HG03064 (cell line): ENCODE data around the gene RNF217.
"Not testable (repeated sequence)": the region's sequence is repeated elsewhere in the genome, so short reads cannot be mapped to it uniquely, and the experiment has no call there.

Experiments
- ATAC-seq: cut with Tn5 transposase; IDR thresholded peaks from one replicate; pipeline ENCODE4 v1.9.1; 2021; ENCODE audit warnings: low read depth; ENCODE audit not compliant: unreplicated experiment

Gene RNF217

DNA sequence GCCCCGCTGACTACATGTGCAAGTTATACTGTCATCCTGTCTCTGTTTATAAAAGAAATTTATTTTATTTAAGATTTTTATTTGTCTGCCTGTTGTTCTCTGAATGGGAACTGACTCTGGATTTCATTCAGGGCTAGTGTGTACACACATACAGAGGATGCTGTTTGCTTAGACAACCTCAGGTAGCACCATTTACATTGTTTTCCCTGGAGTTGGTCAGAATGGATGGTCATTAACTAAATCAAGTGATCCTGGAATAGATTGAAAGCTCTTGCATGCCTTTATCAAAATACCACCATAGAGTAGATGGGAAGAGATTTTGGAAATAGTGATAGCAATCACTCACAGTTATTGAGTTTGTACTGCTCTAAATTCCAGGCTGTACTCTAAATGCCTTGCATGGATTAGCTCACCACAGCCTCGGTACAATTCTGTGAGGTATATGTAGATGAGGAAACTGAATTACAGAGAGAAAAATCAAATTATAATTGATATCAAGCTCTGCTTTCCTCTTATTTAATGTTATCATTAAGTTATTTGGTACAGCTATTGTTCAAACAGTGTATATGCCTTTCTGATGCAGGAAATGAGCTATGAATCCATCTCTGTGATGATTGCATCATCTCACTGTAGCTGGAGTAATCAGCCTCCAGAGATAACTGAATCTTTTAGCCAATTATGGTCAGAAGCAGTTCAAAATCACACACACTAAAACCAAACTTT lies 51.9 kb downstream of the RNF217 start:
- no peak for ATAC-seq

DNA sequence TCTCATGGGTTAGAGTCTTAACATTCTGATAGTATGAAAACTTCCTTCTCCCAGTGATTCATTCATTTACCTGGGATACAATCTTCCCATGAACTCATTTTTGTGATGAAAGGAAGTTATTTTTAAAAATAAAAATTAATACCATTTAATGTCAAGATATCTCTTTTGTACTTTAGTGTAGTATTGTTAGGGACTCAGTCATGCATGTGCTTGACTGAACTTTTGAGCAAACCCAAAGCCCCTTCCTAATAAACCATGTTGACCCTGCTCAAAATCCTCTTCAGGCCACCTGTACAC lies 52.4 kb downstream of the RNF217 start:
- no peak for ATAC-seq

DNA sequence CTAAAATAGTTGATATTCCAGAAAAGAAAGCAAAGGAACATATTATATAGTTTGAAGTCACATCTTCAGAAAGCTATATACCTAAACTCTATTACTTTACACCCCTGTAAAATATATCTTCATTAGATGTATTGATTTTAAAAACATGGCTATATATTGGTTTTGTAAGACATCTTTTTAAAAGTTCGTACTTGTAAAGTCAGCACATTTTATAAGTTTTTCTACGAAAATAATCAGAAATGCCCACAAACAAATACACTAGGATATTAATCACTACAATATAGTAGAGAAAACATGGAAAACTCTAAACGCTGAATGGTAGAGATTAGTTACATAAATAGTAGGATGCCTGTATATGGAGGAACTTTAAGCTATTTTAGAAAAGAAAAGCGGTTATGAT lies 52.9 kb downstream of the RNF217 start:
- no peak for ATAC-seq

DNA sequence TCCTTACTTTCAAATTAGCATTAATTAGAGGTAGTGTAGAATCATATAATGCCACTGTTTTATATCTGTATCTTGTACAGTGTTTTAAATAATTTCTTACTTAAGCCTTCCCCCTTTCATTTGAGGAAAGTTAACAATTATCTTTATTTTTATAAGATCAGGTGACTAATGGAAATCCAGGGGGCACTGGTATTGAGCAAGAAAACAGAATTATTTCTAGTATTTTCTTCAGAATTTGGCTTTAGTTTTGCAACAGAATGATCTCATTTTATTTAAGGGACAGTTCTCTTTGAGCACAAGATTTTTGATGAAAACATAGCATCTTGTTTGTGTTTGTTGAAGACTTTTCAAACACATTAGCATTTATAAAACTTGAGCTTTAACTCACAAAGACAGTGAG lies 55.9 kb downstream of the RNF217 start:
- ATAC-seq, result no peak

DNA sequence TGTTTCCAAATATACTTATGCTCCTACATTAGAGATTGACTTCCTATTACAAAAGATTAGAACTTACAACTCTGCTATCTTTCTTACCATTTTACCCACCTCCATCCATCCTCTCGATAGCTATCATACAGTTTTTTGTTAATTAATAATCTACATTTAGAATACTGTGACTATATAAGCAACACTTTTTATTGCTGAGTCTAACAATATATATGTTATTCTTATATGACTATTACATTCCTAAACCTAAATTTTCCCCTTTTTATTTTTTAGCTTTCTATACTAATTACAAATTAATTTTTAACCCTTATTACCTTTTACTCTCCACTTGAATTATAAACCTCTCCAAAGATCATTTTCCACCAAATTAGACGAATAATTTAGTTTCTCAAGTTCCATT lies 57.0 kb downstream of the RNF217 start:
- ATAC-seq, result no peak

DNA sequence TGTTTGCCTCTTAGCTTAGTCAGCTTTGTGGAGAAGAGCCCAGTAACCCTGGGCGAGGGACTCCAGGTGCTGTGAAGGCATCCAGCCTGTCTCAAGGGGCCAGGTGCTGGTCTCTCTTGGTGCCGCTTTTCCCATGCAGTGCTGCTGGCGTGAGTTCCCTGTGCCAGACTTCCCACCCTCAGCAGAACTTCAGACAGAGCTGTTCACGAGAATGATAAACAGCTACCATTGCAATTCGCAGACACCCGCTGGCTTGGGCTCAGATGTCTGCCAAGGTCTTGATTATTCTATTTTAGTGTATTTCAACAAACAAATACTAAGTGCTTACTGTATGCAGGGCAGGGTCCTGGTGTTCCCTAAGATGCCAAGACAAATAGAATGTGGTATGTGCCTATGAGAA lies 57.7 kb downstream of the RNF217 start:
- no peak for ATAC-seq

DNA sequence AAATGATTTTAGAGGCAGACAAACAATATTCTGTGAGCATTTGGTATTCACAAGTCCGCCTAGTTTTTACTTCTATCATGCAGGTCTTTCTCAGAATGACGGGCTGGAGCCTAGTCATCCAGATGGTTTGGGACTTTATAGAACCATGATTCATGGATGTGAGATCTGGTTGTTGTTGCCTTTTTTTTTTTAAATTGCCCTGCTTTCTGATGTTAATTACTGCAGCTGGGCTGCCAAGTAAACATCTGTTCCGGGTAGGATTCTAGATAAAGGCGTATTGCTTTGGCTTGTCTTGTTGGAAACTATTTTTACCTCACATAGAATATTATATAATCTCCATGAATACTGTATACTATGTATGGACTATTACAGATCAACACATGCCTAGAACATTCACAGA lies 58.1 kb downstream of the RNF217 start:
- no peak for ATAC-seq

DNA sequence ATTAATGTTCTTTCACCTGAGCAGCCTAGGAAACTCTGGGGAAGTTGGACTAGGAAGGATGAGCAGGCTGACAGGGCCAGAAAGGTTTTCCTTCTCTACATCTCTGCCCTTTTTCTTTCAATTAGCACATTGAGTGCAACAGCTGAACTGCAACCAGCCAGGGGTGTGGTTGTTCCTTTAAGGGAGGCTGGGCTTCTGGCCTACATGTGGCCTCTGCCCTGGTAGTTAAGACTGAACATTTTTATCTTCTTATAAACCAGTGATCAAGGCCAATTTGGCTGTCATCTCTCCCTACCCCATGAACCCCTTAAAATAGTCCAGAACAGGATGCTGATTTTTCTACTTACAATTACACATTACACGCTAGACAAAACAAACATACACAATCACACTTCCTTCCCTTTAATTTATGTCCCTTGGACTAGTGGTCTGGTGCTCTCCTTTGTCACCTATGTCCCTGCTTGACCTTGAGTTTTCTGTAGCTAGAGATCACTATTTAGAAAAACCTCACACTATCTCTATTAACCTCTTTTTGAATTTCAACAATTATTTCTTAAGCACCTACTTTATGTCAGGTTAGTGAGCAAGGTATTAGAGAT lies 60.3 kb downstream of the RNF217 start:
- no peak for ATAC-seq

DNA sequence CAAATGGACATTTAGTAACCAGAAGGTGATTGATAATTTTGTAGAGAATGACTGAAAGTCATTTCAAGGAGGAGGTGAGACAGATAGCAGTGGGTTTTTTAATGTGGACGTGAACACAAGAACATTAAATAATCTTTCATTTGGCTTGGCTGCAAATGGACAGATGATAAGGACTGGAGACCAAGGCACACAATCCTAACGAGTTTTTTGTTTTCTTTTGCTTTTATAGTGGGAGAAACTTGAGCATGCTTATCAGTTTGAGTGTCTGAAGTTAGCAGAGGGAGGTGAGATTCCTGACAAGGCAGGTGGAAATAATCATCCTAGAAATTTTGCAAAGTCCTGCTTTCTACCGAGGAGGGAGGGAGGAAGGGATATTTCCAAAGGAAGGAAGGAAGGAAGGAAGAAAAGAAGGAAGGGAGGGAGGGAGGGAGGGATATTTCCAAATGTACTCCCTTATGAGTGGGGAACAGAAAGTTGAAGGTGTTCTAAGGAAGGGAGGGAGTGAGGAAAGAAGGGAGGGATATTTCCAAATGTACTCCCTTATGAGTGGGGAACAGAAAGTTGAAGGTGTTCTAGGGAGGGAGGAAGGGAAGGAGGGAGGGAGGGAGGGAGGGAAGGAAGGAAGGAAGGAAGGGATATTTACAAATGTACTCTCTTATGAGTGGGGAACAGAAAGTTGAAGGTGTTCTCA lies 63.1 kb downstream of the RNF217 start:
- no peak for ATAC-seq

DNA sequence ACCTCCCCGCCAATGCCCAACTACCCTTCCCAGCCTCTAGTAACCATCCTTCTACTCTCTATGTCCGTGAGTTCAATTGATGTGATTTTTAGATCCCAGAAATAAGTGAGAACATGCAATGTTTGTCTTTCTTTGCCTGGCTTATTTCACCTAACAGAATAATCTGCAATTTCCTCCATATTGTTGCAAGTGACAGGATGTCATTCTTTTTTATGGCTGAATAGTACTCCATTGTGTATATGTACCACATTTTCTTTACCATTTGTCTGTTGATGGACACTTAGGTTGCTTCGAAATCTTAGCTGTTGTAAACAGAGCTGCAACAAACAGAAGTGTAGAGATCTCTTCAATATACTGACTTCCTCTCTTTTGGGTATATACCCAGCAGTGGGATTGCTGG lies 65.0 kb downstream of the RNF217 start:
- no peak for ATAC-seq

DNA sequence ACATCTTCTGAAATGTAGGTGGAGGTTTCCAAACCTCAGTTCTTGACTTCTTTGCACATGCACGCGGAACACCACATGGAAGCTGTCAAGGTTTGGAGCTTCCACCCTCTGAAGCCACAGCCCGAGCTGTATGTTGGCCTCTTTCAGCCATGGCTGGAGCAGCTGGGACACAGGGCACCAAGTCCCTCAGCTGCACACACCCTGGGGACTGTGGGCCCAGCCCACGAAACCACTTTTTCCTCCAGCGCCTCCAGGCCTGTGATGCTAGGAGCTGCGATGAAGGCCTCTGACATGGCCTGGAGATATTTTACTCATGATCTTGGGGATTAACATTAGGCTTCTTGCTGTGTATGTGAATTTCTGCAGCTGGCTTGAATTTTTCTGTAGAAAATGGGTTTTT lies 68.7 kb downstream of the RNF217 start:
- no peak for ATAC-seq

DNA sequence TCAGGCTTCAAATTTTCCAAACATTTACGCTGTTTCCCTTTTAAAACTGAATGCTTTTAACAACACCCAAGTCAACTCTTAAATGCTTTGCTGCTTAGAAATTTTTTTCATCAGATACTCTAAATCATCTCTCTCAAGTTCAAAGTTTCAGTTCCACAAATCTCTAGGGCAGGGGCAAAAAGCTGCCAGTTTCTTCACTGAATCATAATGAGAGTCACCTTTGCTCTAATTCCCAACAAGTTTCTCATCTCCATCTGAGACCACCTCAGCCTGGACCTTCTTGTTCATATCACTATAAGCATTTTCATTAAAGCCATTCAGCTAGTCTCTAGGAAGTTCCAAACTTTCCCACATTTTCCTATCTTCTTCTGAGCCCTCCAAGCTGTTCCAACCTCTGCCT lies 69.1 kb downstream of the RNF217 start:
- ATAC-seq, result no peak

DNA sequence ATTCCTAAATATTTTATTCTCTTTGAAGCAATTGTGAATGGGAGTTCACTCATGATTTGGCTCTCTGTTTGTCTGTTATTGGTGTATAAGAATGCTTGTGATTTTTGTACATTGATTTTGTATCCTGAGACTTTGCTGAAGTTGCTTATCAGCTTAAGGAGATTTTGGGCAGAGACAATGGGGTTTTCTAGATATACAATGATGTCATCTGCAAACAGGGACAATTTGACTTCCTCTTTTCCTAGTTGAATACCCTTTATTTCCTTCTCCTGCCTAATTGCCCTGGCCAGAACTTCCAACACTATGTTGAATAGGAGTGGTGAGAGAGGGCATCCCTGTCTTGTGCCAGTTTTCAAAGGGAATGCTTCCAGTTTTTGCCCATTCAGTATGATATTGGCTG lies 72.7 kb downstream of the RNF217 start:
- ATAC-seq, result not testable (repeated sequence)

DNA sequence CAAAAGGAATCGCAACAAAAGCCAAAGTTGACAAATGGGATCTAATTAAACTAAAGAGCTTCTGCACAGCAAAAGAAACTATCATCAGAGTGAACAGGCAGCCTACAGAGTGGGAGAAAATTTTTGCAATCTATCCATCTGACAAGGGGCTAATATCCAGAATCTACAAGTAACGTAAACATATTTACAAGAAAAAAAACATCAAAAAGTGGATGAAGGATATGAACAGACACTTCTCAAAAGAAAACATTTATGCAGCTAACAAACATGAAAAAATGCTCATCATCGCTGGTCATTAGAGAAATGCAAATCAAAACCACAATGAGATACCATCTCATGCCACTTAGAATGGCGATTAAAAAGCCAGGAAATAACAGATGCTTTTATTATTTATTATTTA lies 74.2 kb downstream of the RNF217 start:
- ATAC-seq, result not testable (repeated sequence)

DNA sequence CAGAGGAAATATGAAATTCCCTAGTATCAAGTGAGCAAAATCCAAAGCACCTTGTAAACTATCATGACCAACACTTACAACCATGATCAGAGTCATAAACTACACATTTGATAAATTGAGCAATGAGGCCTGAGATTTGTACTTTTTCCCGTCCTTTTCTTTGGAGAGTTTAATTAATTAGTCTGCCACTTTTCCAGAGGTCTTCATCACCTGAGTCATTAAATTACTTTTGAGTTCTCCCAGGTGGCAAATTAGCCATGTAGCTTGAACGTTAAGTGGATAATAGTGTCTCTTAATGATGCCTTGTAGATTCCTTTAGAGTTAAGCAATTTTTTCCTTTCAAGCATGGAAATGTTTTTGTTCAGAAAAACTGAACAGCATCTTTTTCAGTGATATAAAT lies 75.6 kb downstream of the RNF217 start:
- no peak for ATAC-seq

DNA sequence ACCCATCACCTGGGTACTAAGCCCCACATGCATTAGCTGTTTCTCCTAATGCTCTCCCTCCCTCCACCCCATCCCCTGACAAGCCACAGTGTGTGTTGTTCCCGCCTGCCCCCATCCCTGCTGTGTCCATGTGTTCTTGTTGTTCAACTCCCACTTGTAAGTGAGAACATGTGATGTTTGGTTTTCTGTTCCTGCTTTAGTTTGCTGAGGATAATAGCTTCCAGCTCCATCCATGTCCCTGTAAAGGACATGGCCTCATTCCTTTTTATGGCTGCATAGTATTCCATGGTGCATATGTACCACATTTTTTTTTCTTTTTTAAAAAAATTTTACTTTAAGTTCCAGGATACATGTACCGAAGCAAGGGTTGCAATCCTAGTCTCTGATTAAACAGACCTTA lies 76.7 kb downstream of the RNF217 start:
- no peak for ATAC-seq

DNA sequence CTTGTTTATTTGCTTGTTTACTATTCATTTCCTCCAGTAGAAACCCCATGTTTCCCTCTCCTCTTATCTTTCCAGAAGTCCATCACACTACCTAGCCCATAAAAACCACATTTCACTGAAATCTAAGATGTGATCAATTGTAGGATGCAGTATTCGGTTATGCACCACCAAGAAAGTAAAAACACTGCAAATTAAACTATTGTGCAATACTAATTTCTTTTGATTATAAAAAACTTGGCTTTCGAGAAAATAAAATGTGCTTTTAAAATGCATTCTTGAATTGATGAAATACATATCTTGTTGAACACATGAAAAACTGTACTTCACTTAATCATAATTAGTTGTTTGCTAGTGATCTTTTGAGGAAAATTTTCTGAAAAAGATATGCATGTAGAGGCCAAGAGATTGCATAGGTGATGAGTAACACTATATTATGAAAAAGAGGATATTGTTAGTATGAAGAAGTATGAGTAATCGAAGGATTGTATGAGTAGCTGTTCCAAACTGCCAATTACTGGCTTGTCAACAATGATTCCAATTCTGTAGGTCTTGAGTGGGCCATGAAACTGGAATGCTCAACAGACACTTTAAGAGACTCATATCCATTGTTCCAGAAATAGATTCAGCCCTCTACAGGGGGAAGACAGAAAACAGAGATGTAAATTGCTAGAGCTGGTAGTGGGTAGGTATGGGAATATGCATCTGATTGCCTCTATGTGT lies 79.7 kb downstream of the RNF217 start:
- ATAC-seq, result no peak

DNA sequence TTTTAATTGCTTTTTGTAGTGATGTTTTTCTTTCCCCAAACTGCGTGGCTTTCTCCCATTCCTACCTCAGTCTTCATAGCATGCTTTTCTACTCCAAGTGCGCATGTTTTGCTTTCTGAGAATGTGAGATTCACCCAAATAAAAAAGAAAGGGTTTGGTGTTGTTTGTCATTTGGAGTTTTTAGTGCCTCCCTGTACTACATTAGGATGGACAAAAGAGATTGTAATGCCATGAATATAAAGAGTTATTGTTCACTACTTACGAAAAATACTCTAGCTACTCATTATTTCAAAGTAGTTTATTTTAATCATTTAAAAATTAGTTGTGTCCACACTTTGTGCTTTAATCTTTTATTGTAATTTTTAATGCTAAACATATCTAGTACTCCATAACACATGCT lies 81.8 kb downstream of the RNF217 start:
- no peak for ATAC-seq

DNA sequence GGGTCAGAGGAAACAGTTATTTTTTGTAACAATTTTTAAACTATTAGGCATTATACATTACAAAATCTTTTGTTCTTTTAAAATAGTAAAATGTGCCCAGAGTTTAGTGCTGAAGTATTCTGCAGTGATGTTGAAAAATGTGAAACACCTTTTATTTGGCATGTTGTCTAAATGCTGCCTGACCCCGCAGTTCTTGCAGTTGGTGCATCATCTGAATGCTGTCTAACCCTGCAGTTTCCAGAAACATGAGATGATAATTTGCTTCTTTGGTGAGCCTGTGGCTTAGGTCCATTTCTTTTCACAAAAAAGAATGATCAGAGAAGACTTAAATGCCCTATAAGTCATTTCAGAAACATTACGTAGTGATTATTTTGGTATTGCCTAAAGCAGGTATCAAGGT lies 82.4 kb downstream of the RNF217 start:
- no peak for ATAC-seq

DNA sequence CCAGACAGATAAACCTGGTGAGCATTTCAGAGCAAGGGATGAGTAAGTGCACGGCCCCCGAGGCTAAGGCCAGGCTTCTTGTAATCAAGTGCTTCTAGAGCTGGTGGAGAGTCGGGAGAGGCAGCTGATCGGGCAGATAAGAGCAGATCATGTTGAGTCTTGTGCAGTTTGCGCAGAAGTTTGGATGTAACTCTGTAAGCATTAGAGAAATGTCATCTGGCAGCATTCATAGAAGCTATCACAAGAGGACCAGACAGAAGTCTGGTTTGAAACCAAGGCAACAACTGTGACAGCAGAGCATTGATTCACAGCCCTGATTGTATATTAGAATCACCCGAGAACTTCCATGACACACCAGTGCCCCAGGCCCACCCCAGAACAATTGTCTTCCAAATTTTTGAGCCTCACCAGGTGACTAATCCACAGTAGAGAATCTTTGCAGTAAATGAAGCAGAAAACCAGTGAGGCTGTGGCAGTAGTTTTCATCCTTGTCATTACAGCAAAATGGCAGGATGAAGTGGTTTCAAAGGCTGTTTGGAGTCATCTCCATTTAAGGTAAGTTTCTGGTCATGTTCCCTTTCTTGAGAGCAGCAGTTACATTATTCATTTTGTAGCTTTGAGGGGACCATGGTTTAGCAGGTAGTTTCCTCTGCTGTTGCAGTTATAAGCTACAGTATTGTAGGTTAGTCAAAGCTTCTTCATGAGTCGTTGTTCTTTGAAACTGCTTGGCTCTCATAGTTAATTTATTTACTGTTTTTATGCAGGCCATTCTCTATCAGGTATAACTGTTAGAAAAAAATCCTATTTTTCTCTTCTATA lies 84.1 kb downstream of the RNF217 start:
- ATAC-seq, result no peak

DNA sequence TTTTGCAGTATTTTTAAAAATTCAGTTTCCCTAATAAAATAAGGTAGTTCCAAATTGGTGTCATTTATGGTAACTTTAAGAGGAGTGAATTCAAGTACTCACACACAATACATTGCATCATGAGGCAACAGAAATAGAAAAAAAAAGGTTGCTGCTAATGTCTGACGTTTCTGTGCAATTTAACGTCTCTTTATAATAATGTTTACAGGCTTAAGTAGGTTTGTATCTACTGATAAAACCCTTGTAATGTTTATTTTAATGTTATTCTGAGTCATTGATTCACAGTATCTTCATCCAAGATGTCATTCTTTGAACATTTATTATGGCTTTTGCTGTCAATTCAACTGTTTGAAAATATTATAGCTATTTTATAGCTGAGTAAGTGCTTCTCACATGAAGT lies 86.0 kb downstream of the RNF217 start:
- ATAC-seq, result no peak
